Esophagus muscularis mucosa (tissue), 3 donors: ENCODE results near the gene ENTPD8.

Experiments used
- CTCF ChIP-seq, 3 experiments: fragments of 200-600 bp in 2 of 3; fragments of 450-650 bp in 1 of 3; sonication (generic) in 2 of 3; IDR thresholded peaks; one replicate each; pipeline ENCODE4 v1.5.1; 2017 to 2019; ENCODE audit warnings: antibody characterized with exemption in 3 of 3, mild to moderate bottlenecking in 2 of 3, moderate library complexity in 1 of 3
- POLR2A ChIP-seq: fragments of 450-650 bp; IDR thresholded peaks from one replicate; pipeline ENCODE4 v1.6.1; 2017; ENCODE audit warnings: antibody characterized with exemption, moderate library complexity, mild to moderate bottlenecking, low read depth

DNA sequence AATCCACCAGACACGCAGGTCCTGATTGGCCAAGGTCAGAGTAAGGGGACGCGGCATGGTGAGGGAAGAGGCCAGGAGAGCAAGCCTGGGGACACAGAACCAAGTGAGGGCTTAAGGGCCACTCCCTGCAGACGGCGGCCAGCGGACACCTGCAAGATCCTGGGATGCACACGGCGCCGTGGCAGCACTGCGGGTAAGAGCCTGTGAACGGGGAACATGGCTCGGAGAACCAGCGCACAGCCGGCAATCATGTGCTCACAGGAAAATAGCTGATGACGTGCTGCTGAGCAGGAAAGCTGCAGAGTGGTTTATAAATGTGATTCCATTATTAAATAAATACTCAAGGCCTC lies 45.0 kb upstream of the ENTPD8 start:
- TF ChIP-seq POLR2A (no peak), CTCF (IDR thresholded peaks at IDR 0.05) (no peak)
